CD4-positive, alpha-beta T cell treated with Interferon gamma for 1 hour (primary cell): ENCODE results near the gene FAM117B.
A peak's percentile ranks its signal among the peaks of the same experiment; 100 is the strongest.

ENCODE experiments used
- DNase-seq: peaks from one replicate; pipeline ENCODE4 v3.0.0-alpha.2; 2020

FAM117B gene

GRCh38 chr2:202634556-202635427 is at the start of gene FAM117B:
Gene FAM117B (plus strand): TSS chr2:202634969. CDS start chr2:202635188, 219 bp downstream.
- DNase-seq: peak; percentile 98

- peak; percentile 74 for DNase-seq
Measured at GRCh38 chr2:202588647-202589581, 45.9 kb upstream of the FAM117B start.

DNA sequence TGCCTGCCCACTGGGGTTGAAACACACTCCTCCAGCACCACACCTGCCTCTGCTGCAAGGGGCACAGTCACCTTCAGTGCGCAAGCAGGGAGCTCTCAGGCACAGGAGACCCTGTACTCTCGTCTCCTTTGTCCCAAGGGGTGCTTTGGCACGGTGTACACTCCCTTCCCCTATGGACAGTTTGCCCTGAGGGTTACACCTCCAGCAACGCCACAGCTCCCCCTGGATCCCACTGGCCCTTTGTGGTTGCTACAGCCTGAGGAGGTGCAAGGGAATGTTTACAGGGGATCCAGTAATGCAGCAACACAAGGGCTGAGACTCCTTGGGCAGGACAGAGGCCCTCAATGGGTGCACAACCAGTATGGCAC is 45.2 kb upstream of the FAM117B start:
- no peak for DNase-seq

- DNase-seq: no peak
Measured at GRCh38 chr2:202592566-202592965, 42.2 kb upstream of the FAM117B start.

- no peak for DNase-seq
Measured at GRCh38 chr2:202599105-202599504, 35.7 kb upstream of the FAM117B start.

DNA sequence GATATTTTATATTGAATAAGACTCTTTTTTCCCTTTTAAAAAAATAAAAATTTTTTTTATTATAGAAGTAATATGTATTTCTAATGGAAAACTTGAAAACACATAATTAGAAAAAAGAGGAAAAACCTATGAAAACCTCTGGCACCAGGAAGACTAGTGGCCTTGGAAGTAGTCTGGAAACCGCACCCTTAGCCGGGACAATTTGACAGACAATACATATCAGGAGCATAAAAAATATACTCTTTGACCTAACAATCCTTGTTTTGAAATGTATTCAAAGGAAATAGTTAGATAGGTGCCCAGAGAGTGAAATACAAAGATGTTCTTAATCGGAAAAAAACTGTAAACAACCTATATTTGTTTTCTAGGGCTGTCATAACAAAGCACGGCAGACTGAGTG is 34.9 kb upstream of the FAM117B start:
- DNase-seq: no peak

- DNase-seq: no peak
Measured at GRCh38 chr2:202604699-202605098, 30.1 kb upstream of the FAM117B start.

DNA sequence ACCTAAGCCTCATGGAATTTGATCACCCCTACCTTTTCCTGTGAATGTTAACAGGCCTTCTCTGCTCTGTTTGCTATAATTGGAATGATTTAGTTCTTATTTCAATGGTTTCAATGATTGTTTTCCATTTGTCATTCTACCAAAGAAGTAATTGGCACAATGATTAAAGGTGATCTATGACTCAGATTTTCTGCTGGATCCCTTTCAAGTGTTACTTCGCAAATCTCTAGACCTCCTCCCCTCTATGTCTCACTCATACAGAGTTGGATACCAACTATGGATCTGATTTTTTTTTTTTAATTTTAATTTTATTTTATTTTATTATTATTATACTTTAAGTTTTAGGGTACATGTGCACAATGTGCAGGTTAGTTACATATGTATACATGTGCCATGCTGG is 29.6 kb upstream of the FAM117B start:
- no peak for DNase-seq

DNA sequence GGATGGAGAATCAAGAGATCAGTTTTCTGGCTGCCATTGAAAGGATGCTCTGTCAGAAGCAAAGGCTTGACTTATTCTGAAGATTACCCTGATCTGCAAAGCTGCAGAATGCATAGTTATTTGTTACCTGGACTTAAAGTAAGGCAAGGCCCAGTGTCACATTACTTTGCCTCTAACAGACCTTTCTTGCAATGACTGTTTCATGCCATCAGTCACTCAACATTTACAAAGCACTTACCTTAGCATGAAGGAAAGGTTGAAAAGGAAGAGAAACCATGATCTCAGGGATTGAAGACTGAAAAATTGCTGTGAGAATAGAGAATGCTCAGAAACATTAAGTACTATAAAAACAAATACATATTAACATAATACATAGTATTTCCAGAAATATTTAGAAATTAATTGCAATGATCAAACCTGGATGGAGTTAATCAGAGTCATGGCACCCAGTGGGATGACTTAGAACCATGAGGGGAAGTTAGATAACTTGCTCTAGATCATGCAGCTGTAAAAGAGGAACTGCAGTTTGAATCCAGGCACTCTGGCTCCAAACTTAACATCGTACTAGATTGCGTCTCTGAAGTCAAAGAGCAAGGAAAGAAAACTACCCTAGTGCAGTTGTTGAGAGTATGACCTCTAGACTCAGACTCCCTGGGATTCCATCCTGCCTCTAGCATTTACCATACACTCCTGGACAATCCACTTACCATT is 26.5 kb upstream of the FAM117B start:
- no peak for DNase-seq

- no peak for DNase-seq
Measured at GRCh38 chr2:202609381-202610145, 25.2 kb upstream of the FAM117B start.

DNA sequence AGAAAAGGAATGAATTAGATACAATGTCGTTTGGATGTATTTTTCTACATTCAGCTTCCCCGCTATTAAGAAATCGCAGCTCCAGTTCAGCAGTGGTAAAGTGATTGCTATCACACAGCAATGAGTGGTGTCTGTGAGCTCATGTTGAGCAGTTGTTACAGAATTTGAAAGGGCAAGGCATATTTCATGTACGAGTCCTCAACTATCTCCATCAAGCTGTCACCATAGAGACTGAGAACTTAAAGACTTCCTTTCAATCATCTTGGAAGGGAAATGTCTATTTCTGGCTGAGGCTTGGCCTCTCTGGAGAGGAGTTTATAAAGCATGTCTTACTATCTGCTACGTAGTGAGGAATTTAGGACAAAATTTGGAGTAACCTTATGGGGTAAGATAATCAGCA is 24.4 kb upstream of the FAM117B start:
- no peak for DNase-seq

DNA sequence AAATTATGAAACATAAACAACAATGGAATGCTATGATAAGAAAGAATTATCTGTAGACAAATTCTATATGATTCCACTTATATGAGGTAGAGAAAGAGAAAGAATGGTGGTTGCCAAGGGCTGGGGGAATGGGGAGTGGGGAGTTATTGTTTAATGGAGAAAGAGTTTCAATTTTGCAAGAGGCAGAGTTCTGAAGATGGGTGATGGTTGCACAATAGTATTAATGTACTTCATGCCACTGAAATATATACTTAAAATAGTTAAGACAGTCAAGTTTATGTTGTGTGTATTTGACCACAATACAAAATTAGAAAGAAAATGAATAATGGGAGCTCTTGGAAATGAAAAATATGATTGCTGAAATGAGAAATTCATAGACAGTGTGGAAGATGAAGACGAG is 22.6 kb upstream of the FAM117B start:
- DNase-seq: no peak

DNA sequence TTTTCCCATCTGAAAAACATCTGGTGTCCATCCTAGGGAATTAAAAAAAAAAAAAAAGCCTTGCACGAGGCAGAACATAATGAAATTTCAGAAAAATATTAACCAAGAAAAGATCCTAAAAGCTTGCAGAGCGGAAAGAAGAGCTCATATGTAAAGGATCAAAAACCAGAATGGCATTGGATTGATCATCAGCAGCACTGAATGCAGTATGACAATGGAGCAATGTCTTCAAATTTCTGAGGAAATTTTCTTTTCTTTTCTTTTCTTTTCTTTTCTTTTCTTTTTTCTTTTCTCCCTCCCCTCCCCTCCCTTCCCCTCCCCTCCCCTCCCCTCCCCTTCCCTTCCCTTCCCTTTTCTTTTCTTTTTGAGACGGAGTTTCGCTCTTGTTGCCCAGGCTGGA is 21.3 kb upstream of the FAM117B start:
- no peak for DNase-seq

DNA sequence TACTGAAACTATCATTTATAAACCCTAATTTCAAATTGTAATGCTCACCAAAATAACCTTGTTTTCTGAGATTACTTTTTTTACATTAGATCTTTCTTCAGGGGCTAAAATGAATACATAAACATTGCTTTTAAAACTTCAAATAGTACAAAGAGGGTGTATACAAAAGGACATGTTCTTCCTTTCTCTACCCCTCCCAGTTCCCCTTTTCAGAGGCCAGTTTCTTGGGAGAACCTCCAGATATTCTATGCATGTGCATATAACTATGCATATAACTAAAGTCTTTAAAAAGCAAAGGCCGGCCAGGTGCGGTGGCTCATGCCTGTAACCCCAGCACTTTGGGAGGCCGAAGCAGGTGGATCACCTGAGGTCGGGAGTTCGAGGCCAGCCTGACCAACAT is 10.6 kb upstream of the FAM117B start:
- no peak for DNase-seq

DNA sequence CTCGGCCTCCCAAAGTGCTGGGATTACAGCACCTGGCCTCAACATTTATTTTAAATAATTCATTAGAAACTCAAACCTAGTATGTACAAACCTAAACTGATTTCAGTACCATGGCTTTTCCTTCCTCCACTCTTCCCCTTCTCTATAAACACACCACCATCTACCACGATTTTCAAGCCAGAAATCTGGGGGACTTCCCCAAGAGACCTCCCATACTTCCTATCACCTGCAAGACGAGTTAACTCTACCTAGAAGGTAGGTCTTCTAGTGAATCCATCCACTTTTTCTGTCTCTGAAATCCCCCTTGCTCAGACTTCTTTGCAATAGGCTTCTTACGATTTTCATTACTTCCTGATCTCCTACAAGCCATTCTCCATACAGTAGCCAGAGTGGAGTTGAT is 7.7 kb upstream of the FAM117B start:
- DNase-seq: no peak

GRCh38 chr2:202628646-202629198 is 6.0 kb upstream of the FAM117B start:
- no peak for DNase-seq

DNA sequence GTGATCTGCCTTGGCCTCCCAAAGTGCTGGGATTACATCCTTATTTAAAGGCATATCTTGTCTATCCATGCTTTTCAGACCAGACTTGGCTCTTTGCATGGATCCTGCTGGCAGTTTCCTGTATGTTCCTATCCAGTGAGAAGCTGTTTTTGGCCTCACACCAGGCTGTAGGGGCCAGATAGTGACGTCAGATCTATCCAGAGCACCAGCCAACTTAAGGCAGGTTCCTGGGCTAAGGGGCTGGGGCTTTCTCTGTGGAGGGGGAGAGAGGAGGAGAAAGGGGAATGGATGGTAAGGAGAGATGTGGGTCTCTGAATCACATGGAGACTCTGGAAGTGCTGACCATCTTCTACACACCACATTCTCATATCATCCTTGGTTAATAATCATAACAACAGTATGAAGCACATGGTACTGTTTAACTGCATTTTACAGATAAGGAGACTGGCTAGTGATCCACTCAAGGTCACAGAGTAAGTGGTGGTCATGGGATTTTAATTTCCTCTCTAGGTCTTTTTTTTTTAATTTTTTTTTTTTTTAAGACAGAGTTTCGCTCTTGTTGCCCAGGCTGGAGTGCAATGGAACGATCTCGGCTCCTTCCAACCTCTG is 2.0 kb upstream of the FAM117B start:
- DNase-seq: no peak

DNA sequence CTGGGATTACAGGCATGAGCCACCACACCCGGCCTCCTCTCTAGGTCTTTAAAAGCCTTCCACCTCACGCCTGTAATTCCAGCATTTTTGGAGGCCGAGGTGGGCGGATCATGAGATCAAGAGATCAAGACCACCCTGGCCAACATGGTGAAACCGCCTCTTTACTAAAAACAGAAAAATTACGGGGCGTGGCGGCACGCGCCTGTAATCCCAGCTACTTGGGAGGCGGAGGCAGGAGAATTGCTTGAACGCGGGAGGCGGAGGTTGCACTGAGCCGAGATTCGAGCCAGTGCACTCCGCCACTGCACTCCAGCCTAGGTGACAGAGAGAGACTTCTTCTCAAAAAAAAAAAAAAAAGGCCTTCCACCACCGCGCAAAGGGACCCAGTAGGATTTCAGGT is 1.3 kb upstream of the FAM117B start:
- DNase-seq: no peak

- DNase-seq: peak; percentile 83
Measured at GRCh38 chr2:202635428-202636212, 851 bp downstream of the FAM117B start.

GRCh38 chr2:202636213-202636513 is 1.4 kb downstream of the FAM117B start:
- no peak for DNase-seq

- DNase-seq: no peak
Measured at GRCh38 chr2:202638721-202639120, 4.0 kb downstream of the FAM117B start.
